ENCODE results near the gene RASEF. TPM values are rescaled to one million over a fixed set of nuclear protein-coding genes. Genes with fewer than 3 reads are reported as not detected.
"Not testable (repeated sequence)": the region's sequence is repeated elsewhere in the genome, so short reads cannot be mapped to it uniquely, and the experiment has no call there.

RASEF gene
- total RNA-seq (2014; rRNA removed; shearing (Covaris generic)) = 0.14 and 0.73 TPM in 2 replicates
- 0.10 and 0.14 TPM in 2 replicates for polyA plus RNA-seq (2015; cell fraction: cytosol; rRNA removed)
- 0.29 and 0.30 TPM in 2 replicates for polyA plus RNA-seq (2015; cell fraction: nucleus; rRNA removed)

DNA sequence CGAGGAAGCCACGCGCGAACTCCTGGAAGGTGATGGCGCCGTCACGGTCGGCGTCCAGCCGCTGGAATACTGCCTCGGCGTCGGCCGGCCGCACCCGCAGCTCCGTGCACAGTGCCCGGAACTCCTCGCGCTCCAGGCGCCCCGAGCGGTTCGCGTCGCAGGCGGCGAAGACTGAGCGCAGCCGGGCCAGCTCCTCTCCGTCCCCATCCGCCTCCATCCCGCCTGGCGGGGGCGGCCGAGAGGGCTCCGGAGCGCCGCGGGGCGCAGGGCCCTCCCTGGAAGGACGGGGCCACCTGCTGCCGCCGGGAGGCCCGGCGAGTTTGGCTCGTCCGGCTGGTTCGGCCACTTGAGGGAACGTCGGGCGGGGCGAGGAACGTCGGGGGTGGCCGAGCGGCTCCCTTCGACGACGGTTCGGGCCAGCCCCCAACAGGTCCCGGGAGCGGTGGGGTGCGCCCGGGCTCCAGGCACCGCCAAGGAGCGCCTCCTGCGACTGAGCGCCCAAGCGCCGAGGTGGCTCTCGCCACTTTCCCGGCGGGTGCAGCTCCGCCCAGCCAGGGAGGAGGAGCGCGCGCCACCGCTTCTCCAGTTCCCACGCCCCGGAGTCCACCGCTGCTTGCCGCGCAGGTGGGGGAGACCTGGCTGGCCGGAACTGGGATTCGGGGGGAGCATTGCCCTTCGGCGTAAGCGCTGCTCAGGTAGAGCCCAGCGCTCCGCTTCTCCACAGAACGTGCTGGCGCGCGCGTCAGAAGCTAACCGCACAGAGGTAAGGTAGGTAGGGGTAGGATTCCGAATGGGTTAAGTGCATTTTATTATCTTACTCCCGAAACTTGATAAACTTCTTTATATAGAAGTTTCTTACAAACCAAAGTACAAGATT, at the start of gene RASEF:
Gene RASEF, minus strand, starts transcription at position 492 of the 877 bp plus-strand sequence. Its CDS starts 275 bp downstream, at position 217.
- no peak for DNase-seq (ENCODE audit: low read depth)

DNA sequence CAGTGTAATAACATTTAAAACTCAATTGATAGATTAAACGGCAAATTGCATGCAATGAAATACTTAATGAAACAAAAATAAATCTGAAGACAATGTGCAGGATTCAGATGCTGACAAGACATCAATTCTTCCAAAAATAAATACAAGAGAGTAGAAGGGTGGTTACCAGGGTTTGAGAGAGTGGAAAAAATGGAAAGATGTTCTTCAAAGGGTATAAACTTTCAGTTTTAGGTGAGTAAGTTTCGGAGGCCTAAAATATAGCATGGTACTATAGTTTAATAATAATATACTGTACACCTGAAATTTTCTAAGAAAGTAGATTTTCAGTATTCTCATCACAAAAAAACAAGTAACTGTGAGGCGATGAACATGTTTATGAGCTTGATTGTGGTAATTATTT, 48.2 kb upstream of the RASEF start:
- no peak for DNase-seq (ENCODE audit: low read depth)

DNA sequence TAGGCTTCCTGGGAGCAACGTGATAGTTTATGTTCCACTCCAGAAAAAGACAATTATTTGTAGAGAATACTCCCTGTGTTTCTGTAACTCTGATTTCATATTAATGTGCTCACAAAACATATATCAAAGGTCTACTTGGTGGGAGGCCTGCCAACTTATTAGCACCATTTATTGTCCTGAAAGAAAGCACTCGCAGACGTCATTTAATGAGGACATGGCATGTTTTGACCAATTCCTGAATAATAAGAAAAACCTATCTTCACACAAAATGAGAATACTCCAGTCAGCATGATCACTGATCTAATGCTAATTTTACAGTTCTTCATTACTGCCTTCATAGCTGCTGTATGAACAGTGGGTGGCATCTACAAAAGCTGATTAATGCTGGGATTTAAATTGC, 46.4 kb upstream of the RASEF start:
- no peak for DNase-seq (ENCODE audit: low read depth)

DNA sequence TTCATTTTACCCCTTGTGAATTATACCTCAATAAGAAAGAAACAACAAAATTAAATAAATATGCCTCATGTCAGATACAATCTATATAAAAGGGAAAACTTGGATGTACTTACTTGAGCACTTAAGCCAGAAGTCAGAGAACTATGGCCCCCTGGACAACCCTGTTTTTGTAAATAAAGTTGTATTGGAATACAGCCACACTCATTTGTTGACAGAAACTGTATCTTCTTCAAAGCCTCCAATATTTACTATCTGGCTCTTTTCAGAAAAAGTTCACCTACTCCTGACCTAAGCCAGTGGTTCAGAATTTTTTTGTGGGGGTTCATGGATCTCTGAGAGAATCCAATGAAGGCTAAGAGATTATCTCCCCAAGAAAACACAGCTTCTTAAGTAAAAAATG, 45.3 kb upstream of the RASEF start:
- no peak for DNase-seq (ENCODE audit: low read depth)

DNA sequence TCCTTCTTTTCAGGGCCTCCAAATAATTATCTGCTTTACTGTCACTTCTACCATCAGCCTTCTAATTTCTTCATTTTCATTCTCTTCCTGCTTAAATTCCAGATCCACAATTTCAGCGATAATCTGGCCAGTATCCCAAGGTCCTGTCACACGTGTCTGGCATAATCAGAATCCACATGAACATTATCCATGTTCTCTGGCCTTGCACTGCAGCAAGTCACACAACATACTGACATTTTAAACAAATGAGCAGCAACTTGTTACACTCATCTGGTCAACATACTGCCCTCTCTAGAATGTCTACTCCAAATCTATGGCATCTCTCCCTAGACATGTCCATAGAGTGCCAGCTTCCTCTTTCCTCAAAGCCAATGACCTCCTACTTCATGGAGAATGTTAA, 43.8 kb upstream of the RASEF start:
- no peak for DNase-seq (ENCODE audit: low read depth)

DNA sequence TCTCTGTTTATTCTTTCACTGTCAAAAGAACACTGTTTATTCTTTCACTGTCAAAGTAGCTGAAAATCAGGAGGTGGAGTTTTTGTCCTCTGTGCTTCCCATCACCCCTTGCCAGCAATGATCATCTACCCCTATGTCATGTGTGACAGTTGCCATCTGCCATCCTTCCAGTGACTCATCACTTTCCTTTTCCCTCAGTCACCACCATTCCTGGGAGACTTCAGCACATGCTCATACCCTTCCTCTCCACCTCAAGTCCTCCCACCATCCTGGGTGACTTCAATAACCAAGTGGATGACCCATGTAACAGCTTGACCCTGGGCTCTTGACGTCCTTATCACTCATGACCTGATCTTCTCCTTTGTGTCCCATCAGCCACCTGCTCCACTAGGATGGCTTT, 43.3 kb upstream of the RASEF start:
- peak; percentile 32 for DNase-seq (ENCODE audit: low read depth)

DNA sequence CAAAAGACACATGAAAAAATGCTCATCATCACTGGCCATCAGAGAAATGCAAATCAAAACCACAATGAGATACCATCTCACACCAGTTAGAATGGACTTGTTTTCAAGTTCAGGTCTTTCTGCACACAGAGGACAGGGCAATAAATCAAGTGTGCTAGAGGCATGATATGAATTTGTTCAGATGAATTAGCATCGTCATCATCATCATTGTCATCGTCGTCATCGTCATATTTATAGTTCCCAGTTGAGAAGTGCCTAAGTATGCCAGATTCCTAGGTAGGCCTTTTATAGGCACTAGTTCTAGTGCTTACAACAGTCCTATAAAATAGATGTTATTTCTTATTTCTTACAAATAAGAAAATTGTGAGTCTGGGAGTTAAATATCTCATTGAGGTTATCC, 34.7 kb upstream of the RASEF start:
- no peak for DNase-seq (ENCODE audit: low read depth)

DNA sequence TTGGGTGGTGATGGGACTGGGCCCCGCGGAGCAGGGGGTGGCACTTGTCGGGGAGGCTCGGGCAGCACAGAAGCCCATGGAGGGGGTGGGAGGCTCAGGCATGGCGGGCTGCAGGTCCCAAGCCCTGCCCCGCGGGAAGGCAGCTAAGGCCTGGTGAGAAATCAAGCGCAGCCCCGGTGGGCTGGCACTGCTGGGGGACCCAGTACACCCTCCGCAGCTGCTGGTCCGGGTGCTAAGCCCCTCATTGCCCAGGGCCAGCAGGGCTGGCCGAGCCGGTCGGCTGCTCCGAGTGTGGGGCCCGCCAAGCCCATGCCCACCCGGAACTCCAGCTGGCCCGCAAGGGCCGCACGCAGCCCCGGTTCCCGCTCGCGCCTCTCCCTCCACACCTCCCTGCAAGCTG, 30.4 kb upstream of the RASEF start:
- DNase-seq (ENCODE audit: low read depth) = not testable (repeated sequence)

DNA sequence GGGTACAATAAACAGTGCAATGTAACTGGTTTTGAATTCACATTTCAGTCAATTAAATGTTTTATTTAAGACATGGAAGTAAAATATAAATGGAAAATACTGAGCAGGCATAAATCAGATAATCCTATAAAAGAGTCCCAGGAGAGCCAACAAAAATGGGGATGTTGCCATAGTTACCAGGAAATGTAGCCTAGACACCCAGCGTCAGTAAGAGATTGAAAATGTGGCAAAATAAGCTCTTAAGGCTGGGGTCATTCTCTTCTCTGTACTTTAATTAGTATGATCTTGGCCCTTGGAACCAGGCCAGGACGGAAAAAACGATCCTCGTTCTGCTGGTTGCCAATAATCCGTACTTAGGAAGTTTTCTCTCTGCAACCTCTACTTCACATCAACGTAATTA, 18.9 kb upstream of the RASEF start:
- no peak for DNase-seq (ENCODE audit: low read depth)

DNA sequence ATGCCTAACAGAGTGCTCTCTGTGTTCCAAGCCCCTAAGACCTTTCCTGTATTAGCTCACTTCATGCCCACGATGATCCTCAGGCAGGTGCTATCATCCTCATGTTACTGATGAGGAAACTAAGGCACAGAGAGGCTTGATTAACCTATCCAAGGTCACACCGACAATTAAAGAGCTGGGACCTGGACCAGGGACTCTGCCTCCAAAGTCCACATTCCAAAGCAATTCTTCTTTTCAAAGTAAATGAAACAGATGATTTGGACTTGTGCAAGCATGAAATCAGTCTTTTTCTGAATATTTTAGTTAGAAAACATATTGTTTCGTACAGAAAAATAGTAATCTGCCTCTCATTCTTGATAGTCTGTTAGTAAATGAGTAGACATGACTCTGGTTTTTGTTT, 18.1 kb upstream of the RASEF start:
- DNase-seq (ENCODE audit: low read depth) = no peak

DNA sequence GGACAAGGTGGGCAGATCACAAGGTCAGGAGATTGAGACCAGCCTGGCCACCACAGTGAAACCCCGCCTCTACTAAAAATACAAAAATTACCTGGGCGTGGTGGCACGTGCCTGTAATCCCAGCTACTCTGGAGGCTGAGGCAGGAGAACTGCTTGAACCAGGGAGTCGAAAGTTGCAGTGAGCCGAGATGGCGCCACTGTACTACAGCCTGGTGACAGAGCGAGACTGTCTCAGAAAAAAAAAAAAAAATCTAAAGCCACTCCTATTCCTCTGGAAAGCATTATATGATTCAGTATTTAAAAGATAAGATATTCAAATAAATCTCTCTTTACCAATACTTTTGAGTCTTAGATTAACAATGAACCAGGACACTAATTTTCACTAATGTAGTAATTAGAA, 13.0 kb upstream of the RASEF start:
- not testable (repeated sequence) for DNase-seq (ENCODE audit: low read depth)

DNA sequence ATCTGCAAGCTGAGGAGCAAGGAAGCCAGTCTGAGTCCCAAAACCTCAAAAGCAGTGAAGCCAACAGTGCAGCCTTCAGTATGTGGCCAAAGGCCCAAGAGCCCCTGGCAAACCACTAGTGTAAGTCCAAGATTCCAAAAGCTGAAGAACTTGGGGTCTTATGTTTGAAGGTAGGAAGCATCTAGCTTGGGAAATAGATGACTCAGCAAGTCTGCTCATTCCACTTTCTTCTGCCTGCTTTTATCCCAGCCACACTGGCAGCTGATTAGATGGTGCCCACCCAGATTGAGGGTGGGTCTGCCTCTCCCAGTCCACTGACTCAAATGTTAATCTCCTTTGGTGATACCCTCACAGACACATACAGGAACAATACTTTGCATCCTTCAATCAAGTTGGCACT, 9.6 kb upstream of the RASEF start:
- DNase-seq (ENCODE audit: low read depth) = not testable (repeated sequence)

DNA sequence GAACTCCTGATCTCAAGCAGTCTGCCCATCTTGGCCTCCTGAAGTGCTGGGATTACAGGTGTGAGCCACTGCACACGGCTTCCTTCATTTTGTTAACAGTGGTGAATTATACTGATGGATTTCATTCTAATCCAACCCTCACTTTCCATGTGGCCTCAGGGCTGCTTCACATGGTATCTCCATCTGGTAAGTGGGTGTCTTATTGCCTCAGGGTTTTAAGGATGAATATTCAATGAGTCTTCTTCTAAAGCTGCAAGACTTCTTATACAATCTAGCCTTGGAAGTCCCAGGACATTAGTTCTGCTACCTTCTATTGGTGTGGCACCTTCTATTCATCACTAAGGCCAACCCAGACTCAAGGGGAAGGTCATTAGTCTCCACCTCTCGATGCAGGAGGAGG, 8.7 kb upstream of the RASEF start:
- DNase-seq (ENCODE audit: low read depth) = no peak

DNA sequence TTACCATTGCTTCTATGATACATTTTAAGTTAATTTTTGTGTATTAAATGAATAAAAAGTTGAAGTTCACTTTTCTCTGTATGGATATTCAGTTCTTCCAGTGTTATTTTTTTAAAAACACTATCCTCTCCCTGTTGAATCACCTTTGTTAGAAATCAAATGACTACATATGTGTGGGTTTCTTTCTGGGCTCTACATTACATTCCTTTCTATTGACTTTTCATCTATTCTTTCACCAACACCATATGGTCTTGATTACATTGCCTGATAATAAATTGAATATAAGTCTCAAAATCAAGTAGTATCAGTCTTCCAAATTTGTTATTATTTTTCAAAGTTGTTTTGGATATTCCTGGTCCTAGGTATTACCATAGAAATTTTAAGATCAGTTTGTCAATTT, 7.3 kb upstream of the RASEF start:
- peak; percentile 75 for DNase-seq (ENCODE audit: low read depth)

DNA sequence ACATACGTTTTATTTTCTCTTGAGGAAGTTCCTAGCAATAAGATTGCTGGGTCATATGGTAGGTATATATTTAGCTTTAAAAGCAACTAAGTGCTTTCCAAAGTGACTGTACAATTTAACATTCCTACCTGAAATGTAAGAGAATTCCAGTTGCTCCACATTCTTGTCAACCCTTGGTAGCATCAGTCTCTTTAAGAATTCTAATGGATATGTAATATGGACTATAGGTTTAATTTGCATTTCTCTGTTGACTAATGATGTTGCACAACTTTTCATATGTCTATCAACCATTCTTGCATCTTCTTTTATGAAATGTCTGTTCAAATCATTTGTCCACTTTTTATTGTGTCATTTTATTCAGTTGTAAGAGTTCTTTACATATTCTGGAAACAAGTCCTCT, 6.7 kb upstream of the RASEF start:
- no peak for DNase-seq (ENCODE audit: low read depth)

DNA sequence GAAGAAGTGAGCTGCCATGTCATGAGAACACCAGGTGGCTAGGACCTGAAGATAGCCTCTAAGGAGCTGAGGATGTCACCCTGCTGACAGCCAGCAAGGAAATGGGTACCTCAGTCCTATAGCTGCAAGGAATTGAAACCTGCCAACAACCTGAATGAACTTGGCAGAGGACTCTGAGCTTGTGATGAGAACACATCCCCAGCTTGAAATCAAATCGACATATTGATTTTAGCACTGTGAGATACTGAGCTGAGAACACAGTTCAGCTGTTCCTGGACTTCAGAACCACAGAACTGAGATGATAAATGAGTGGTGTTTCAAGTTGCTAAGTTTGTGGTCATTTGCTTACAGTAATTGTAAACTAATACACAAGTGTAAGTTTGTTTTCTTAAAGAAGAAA, 5.5 kb upstream of the RASEF start:
- no peak for DNase-seq (ENCODE audit: low read depth)

DNA sequence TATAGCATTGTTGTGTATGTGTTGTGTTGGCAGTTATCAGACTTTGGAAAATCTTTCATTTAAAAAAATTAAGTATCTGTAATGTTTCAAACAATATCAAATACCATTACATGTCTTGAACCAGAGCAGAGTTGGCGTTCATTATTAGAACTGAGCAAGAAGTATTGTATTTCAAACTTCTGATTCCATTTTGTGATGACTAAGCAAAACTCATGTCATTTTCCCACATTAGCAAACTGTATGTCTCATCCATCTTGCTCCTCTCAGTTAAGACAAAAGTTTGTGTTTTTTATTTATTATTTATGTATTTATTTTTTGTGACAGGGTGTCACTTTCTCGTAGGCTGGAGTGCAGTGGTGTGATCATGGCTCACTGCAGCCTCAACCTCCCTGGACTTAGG, 4.6 kb upstream of the RASEF start:
- no peak for DNase-seq (ENCODE audit: low read depth)

DNA sequence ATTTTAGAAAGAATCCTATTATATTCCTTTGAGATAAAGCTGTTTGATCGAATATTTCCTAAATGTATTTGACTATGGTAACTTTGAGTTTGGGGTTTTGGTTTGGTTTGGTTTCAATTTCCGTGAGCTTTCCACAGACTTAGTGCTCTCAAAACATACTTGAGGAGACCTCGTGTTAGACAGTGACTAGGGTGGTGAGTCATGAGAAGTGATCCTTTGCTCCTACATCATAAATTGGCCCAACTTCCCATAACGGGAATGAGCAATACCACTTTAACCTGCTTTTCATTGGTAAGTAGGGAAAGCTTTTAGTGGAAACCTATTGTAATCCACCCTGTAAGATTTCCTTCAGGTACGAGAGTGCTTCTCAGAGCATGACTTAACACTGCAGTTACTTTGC, 3.8 kb upstream of the RASEF start:
- peak; percentile 88 for DNase-seq (ENCODE audit: low read depth)

DNA sequence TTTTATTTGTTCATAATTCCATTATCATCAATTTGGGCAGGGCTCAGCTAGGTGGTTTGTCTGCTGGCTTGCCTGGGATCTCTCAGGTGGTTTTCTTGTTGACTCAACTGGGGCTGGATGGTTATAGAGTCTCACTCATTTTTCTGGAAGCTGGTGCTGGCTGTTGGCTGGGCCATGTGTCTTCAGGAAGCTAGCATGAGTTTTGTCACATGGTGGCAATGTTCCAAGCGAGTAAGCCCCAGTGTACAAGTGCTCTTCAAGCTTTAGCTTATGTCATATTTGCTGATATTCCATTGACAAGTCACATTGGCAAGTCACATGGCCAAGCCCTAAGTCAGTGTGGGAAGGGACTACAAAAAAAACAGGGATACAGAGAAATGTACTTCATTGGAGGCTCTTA, 2.3 kb upstream of the RASEF start:
- no peak for DNase-seq (ENCODE audit: low read depth)

DNA sequence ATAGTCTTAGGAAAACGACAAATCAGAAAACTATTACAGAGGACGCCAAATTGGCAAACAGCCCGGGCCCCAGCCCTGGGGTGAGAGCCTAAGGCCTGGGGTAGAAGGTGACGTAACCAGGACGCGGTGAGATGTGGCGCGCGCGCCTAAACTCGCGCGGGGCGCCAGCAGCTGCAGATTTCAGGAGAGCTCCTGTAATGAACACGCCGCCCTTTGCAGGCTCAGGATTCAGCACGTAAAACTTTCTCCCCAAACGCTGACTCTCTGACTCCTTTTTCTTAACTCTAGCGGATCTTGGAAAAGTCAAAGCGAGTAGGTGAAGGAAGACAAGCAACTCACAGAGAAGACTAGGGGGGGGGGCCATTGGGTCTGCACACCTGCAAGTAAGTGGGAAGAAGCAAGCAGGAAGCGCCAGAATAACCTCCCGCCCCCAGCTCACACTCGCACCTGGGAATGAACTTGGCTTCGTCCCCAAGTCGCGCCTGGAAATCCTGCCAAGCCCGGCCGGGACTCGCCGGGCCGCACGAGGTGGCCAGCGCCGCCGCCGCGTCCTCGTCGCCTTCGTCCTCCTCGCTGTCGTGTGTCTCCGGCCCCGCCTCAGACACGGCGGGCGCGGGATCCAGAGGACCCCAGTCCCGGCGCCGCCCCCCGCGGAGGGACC, 822 bp downstream of the RASEF start:
- no peak for DNase-seq (ENCODE audit: low read depth)

DNA sequence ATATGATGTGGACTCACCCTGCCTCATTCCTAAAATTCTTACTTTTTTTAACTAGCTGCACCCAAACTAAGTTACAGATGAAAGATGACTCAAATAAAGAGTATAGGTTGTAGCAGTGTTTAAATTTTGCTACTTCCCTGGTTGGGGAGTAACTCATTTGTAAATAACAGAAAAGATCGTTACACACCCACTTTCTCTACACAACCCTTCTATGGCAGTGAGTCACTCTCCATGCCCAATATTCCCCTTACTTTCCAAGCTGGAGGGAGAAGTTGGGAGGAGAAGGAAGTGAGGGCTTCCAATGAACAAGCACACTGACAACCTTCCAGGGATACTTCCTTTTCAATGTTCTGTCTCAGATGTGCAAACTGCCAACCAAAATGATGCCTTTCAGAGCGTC, 1.9 kb downstream of the RASEF start:
- no peak for DNase-seq (ENCODE audit: low read depth)

DNA sequence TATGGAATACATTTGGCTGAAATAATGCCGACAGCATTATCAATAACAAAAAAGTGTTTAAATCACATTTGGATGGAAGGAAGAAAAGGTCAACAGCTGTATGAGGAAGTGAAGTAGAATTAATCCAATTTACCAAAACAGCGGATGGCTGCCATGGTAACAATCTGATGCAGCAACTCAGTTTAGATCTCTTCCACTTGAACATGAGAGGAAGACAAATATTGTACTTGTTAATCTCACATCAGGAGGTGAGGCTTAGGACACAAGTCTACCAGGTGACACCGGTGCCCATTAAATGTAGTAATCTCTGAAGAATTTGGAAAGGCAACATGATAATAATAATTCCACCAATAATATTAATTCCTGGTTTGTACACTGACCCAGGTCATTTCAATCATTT, 2.4 kb downstream of the RASEF start:
- no peak for DNase-seq (ENCODE audit: low read depth)

DNA sequence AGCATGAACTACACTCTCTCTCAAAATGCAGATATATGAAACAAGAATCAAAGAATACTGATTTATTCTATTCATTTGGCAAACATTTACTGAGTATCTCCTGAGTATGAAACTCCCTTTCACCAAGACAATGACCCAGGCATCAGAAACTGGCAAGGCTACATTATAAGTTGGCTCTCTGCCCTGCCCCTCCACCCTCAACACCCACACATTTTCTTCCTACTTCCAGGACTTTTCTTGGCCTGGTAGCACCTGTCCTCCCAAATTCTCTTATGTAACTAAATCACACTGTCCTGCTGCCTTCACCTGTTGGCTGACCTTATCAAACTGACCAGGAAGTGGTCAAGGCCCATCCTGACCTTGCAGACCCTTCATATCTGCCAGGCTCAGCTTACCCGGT, 3.5 kb downstream of the RASEF start:
- no peak for DNase-seq (ENCODE audit: low read depth)
